ENCODE results near the gene BMERB1. TPM values are rescaled to one million over a fixed set of nuclear protein-coding genes. Genes with fewer than 3 reads are reported as not detected.

Gene BMERB1
- total RNA-seq, 1 donor from 2014 or later: 11.2 TPM

DNA sequence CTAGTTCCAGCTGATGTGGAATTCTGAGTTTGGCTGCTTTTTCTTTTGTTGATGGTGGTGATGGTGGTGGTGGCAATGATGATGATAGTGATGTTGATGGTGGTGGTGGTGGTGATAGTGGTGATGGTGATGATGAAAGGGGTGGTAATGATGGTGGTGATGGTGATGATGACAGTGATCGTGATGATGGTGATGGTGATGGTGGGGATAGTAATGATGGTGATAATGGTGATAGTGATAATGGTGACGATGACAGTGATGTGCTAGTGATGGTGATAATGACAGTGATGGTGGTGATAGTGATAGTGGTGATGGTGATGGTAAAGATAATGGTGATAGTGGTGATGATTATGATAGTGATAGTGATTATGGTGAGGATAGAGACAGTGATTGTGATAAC lies 61.5 kb downstream of the BMERB1 start:
- DNase-seq (ENCODE audit: low read depth in 2 of 2): no peak

GRCh38 chr16:15498427-15499175 lies 64.2 kb downstream of the BMERB1 start:
- DNase-seq (ENCODE audit: low read depth in 2 of 2): no peak

DNA sequence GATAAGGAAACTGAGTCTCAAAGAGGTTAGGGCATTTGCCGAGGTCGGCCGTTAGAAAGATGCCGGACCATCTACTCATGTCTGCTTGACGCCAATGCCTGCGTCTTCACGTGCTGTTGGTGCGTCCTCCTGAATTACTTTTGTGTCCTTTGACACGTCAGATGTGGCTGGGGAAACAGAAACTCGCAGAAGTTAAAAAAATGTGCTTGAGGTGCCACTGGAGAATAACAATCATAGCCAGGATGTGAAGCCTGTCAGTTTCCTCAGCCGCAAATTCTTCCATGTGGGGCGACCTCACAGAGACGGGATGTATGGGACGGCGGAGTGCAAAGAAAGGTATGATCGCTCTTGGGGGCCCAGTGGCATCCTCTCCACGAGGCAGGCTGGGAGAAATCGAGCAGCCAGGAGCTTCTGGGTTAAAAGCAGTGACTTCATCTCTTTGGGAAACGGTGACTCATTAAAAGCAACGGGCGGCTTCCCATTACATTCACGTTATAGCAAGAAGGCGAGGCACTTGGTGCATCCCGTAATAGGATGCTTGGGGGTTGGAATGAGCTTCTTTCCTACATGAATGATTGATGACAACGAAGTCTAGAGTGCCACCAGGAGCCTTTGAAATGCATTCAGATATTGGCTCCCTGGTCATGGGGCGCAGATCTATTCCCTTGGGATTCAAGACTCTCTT lies 67.8 kb downstream of the BMERB1 start:
- DNase-seq (ENCODE audit: low read depth in 2 of 2): peak; percentile 50 to 92

- DNase-seq (ENCODE audit: low read depth in 2 of 2): no peak
Measured at GRCh38 chr16:15506441-15506840, 72.1 kb downstream of the BMERB1 start.

GRCh38 chr16:15507301-15507958 lies 73.0 kb downstream of the BMERB1 start:
- no peak for DNase-seq (ENCODE audit: low read depth in 2 of 2)

DNA sequence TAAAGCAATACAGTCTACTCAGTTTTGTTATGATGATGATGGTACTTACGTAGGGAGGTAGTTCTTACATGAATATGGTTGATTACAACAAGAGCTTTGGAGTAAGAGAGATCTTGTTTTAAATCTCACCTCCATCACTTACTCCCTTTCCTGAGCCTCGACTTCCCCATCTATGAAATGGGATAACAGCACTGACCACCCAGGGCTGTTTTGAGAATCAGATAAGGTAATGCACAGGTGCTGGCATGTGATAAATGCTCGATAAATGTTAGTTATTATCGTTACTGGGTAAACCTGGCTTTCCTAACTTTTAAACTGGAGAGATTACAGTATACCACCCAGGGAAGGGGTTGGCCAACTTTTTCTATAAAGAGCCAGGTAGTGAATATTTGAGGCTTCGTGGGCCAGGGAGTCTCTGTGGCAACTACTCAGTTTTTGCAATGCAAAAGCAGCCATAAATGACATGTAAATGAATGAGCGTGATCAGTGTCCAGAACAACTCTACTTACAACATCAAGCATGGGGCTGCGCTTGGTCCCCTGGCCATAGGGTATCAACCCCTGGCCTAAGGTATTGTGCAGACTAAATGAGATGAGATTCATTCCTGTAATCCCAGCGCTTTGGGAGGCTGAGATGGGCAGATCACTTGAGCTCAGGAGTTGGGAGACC lies 73.7 kb downstream of the BMERB1 start:
- no peak for DNase-seq (ENCODE audit: low read depth in 2 of 2)

- DNase-seq (ENCODE audit: low read depth in 2 of 2): no peak
Measured at GRCh38 chr16:15509051-15509592, 74.7 kb downstream of the BMERB1 start.

DNA sequence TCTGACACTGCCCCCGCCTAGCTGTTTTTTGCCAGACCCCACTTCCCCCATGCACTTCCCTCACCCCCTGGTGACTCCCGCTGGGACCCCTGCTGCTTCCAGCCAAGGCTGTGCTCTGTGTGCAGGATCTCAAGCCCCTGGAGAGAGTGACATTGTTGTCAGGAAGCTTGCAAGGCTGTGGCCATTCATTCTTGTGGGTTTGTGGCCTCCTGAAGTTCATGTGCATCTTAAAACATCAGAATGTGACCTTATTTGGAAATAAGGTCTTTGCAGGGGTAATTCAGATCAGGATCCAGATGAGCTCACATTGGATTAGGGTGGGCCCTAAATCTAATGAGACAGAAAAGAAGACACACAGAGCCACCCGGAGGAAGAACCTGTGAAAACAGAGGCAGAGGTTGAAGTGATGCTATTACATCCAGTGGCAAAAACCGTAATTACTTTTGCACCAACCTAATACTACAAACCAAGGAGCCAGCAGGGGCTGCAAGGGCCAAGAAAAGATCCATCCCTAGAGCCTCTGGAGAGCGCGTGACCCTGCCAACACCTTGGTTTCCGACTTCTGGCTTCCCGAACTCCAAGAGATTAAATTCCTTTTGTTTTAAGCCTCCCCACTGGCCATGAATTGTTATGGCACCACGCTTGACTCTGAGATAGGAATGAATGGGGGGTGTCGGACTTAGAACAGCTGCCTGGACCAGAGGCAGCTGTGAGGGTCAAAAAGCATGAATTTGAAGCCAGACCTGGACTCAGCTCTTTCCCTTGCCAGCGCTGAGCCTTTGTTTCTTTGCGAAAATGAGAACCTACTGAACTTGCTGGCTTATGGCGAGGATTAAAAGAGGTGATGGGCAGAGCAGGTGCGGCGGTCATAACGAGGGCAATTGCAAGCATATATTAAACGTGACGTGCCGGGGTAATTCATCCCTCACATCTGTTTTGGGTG lies 75.5 kb downstream of the BMERB1 start:
- no peak for DNase-seq (ENCODE audit: low read depth in 2 of 2)

GRCh38 chr16:15510992-15511391 lies 76.6 kb downstream of the BMERB1 start:
- no peak for DNase-seq (ENCODE audit: low read depth in 2 of 2)

GRCh38 chr16:15511759-15512487 lies 77.5 kb downstream of the BMERB1 start:
- no peak for DNase-seq (ENCODE audit: low read depth in 2 of 2)

GRCh38 chr16:15513156-15513555 lies 78.8 kb downstream of the BMERB1 start:
- no peak for DNase-seq (ENCODE audit: low read depth in 2 of 2)

DNA sequence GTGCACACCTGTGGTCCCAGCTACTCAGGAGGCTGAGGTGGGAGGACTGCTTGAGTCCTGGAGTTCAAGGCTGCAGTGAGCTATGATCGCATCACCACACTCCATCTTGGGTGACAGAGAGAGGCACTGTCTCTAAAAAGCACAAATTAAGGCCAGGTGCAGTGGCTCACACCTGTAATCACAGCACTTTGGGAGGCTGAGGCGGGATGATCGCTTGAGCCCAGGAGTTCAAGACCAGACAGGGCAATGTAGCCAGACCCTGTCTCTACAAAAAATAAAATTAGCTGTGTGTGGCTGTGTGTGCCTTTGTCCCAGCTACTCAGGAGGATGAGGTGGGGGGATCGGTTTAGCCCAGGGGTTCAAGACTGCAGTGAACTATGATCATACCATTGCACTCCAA lies 81.6 kb downstream of the BMERB1 start:
- no peak for DNase-seq (ENCODE audit: low read depth in 2 of 2)

DNA sequence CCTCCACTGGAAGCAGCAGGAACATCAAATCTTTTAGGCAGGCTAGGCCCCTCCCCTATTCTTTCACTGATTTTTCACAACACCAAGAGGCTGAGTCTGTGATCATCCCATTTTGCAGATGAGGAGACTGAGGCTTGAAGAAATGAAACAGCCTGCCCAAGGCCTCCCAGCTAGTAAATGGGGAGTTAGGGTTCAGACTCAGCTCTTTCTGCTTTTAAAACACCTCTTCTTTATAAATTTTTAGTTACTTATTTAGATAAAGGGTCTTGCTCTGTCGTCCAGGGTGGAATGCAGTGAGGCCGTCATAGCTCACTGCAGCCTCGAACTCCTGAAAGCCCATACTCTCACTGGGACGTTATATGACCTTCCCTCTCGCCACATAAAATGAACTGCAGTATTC lies 82.2 kb downstream of the BMERB1 start:
- DNase-seq (ENCODE audit: low read depth in 2 of 2): no peak

GRCh38 chr16:15517743-15518377 lies 83.5 kb downstream of the BMERB1 start:
- DNase-seq (ENCODE audit: low read depth in 2 of 2): no peak

GRCh38 chr16:15518381-15519351 lies 84.3 kb downstream of the BMERB1 start:
- peak in 1 of 2 donors; percentile 21 for DNase-seq (ENCODE audit: low read depth in 2 of 2)

DNA sequence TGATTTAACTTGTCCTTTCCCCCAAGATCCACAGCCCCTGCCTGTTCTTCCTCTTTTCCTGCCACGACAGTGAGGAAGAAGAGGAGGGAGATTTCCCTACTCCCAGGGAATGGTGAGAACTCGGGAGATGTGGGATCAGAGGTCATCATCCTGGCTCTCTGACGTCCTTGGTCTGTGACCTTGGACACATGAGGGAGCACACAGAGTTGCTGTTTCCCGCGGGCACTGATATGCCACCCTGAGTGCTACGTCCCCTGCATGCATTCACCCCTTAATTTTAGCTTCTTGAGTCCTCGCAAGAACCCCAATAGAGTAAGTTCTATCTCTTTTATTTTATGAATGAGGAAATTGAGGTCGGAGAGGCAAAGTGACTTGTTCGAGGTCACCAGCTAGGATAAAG lies 85.4 kb downstream of the BMERB1 start:
- DNase-seq (ENCODE audit: low read depth in 2 of 2): no peak

DNA sequence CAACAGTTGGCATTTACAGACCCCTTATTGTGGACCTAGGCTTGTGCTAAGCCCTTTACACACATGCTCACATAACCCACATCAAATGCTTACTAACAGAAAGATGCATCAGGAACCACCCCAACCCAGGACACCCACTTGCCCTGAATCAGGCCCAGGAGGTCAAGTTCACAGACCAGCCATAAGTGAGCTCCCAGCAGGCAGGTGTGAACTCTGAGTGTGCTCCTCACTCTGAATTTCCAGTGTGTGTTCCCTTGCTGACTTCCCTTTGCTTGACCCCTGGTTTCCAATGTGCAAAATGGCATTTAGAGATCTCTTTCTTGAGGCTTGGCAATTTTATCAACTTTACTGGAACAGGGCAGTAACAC lies 87.0 kb downstream of the BMERB1 start:
- DNase-seq (ENCODE audit: low read depth in 2 of 2): no peak

GRCh38 chr16:15521758-15522509 lies 87.5 kb downstream of the BMERB1 start:
- DNase-seq (ENCODE audit: low read depth in 2 of 2): peak; percentile 26 to 70

All from dermis microvascular lymphatic vessel endothelial cell (primary cell).